H1 (cell line): ENCODE results near the gene WWC1. TPM values are rescaled to one million over a fixed set of nuclear protein-coding genes. Genes with fewer than 3 reads are reported as not detected.

Experiments
- CBX8 ChIP-seq: fragments of 300-800, 300-1000 bp; sonication (generic); IDR thresholded peaks from 2 replicates; pipeline ENCODE4 v1.7.1; 2016; ENCODE audit warnings: low read depth, low read length, borderline replicate concordance
- CHD1 ChIP-seq: IDR thresholded peaks from 2 replicates; pipeline ENCODE4 v1.6.1; 2012; ENCODE audit warnings: low read depth, low read length, improper control_type of control experiment
- CHD7 ChIP-seq: fragments of 300-600 bp; sonication (generic); IDR thresholded peaks from 2 replicates; pipeline ENCODE4 v1.7.1; 2012; ENCODE audit warnings: low read length, moderate library complexity, mild to moderate bottlenecking, inconsistent platforms; ENCODE audit not compliant: insufficient replicate concordance
- POU5F1 ChIP-seq: IDR thresholded peaks from 2 replicates; pipeline ENCODE4 v1.6.1; 2011; ENCODE audit warnings: low read depth, mild to moderate bottlenecking, low read length, moderate library complexity
- SP2 ChIP-seq: IDR thresholded peaks from 2 replicates; pipeline ENCODE4 v1.6.1; 2012; ENCODE audit warnings: mild to moderate bottlenecking, low read length, inconsistent platforms
- TEAD4 ChIP-seq: IDR thresholded peaks from 2 replicates; pipeline ENCODE4 v1.6.1; 2012; ENCODE audit warnings: low read depth, low read length, inconsistent platforms, mixed read lengths
- YY1 ChIP-seq: IDR thresholded peaks from 2 replicates; pipeline ENCODE4 v1.6.1; 2011; ENCODE audit warnings: low read depth, mild to moderate bottlenecking, low read length
- polyA plus RNA-seq, 7 experiments: library from polyadenylated mRNA; depleted of rRNA in 3 of 7; stranded (reverse) in 5 of 7; unstranded in 2 of 7; fragments of >200 nt in 5 of 7; fragments of 200-250 nt in 2 of 7; gene quantifications; 1 replicate in 5 of 7; 2 replicates in 1 of 7; 4 replicates in 1 of 7; pipeline versions ENCODE4 v1.2.1 to v1.2.3, GENCODE V29; 2011 to 2013; ENCODE audit warnings: missing spikeins in 2 of 7, mixed read lengths in 2 of 7
- total RNA-seq: library from RNA; stranded (reverse); fragmentation: NEBNext Ultra II Directional; extraction: Animal tissue kit (Norgen Biotek cat#: 25700); gene quantifications from 2 replicates; pipeline ENCODE4 v1.2.1, GENCODE V29; 2021
- TF ChIP-seq, protein P1 (sequence below): IDR thresholded peaks from 2 replicates; pipeline ENCODE4 v1.6.1; 2012; ENCODE audit warnings: low read length, inconsistent platforms

The WWC1 gene
- total and polyA plus RNA-seq, 2 of the 8 experiments (the other 6 are each of a cell fraction or from before 2014, with no cell fraction given) = 16.4 to 41.1 TPM

- TF ChIP-seq CHD7 = no peak
- no peak for TF ChIP-seq TEAD4
- TF ChIP-seq SP2 = no peak
- TF ChIP-seq CHD1 = no peak
- TF ChIP-seq POU5F1 = no peak
- no peak for TF ChIP-seq CBX8
- TF ChIP-seq, protein P1, sequence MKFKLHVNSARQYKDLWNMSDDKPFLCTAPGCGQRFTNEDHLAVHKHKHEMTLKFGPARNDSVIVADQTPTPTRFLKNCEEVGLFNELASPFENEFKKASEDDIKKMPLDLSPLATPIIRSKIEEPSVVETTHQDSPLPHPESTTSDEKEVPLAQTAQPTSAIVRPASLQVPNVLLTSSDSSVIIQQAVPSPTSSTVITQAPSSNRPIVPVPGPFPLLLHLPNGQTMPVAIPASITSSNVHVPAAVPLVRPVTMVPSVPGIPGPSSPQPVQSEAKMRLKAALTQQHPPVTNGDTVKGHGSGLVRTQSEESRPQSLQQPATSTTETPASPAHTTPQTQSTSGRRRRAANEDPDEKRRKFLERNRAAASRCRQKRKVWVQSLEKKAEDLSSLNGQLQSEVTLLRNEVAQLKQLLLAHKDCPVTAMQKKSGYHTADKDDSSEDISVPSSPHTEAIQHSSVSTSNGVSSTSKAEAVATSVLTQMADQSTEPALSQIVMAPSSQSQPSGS = no peak
- no peak for TF ChIP-seq YY1
These were observed 15.5 kb upstream of the WWC1 start (continued) for GRCh38 chr5:168275940-168276339.
